Endothelial cell of umbilical vein (primary cell): Measurements from ENCODE around the gene NLGN2. TPM values are rescaled to one million over a fixed set of nuclear protein-coding genes. Genes with fewer than 3 reads are reported as not detected.

Source experiments
- BruUV-seq: library from RNA; stranded (reverse); fragments of 400-500 nt; replicated peaks from 2 replicates; lab custom pipeline; 2021; lab: Mats Ljungman, UMichigan
- CTCF ChIA-PET: fragments of 300-600, 350-600 bp; sonication (Branson Sonifier 250); formaldehyde crosslinking; loops from one replicate; lab custom pipeline; 2021; ENCODE audit warnings: antibody characterized with exemption, inconsistent platforms; lab: Charles Lee
- POLR2A ChIA-PET: fragments of 300-600, 350-600 bp; sonication (Branson Sonifier 250); formaldehyde crosslinking; loops from one replicate; lab custom pipeline; 2021; ENCODE audit warnings: antibody characterized with exemption, inconsistent platforms; lab: Charles Lee
- DNase-seq: peaks from one replicate; pipeline ENCODE4 v3.0.0-alpha.2; 2011; ENCODE audit warnings: low read depth, low spot score
- FAIRE-seq: peaks from 2 replicates; lab custom pipeline; 2011; peaks lifted over from hg19 to GRCh38; lab: Jason Lieb, UNC
- H2AFZ ChIP-seq: 2 replicates; pipeline ENCODE4 v1.6.0; 2012; ENCODE audit warnings: low read depth, low read length, control low read depth, inconsistent platforms
- H3K27ac ChIP-seq: 2 replicates; pipeline ENCODE4 v1.5.1; 2011; ENCODE audit warnings: low read depth, mild to moderate bottlenecking, control low read depth, low read length, moderate library complexity; ENCODE audit not compliant: insufficient read depth
- H3K27me3 ChIP-seq, 2 experiments: 2 replicates each; pipeline versions ENCODE4 v1.6.0 to v1.6.1; 2011; ENCODE audit warnings: low read length in 2 of 2, mixed read lengths in 1 of 2; ENCODE audit not compliant: control insufficient read depth in 2 of 2, insufficient read depth in 2 of 2
- H3K36me3 ChIP-seq, 2 experiments: 2 replicates in 1 of 2; 3 replicates in 1 of 2; pipeline ENCODE4 v1.5.1; 2011; ENCODE audit warnings: low read length in 2 of 2, mild to moderate bottlenecking in 1 of 2, moderate library complexity in 1 of 2; ENCODE audit not compliant: control insufficient read depth in 2 of 2, insufficient read depth in 2 of 2; ENCODE audit errors: extremely low read depth in 1 of 2
- H3K4me1 ChIP-seq: 3 replicates; pipeline ENCODE4 v1.5.1; 2011; ENCODE audit warnings: mild to moderate bottlenecking, low read length; ENCODE audit not compliant: control insufficient read depth, insufficient read depth; ENCODE audit errors: extremely low read depth
- H3K4me2 ChIP-seq: 2 replicates; pipeline ENCODE4 v1.6.1; 2011; ENCODE audit warnings: low read length, control low read depth, mixed read lengths; ENCODE audit not compliant: insufficient read depth
- H3K4me3 ChIP-seq, 3 experiments: fragments of 200-600 bp in 1 of 3; sonication (generic), shearing (Covaris generic) in 1 of 3; replicated peaks in 1 of 3; 2 replicates each; pipeline ENCODE4 v1.5.1; 2011 to 2016; ENCODE audit warnings: control low read depth in 3 of 3, low read length in 3 of 3, mild to moderate bottlenecking in 2 of 3, inconsistent platforms in 1 of 3, low read depth in 1 of 3, moderate library complexity in 1 of 3; ENCODE audit not compliant: insufficient read depth in 1 of 3
- H3K79me2 ChIP-seq: 2 replicates; pipeline ENCODE4 v1.6.0; 2012; ENCODE audit warnings: low read length, inconsistent platforms; ENCODE audit not compliant: control insufficient read depth, insufficient read depth
- H3K9ac ChIP-seq: replicated peaks from 2 replicates; pipeline ENCODE3; 2011; ENCODE audit warnings: low read length, control low read depth; ENCODE audit not compliant: insufficient read depth; ENCODE audit errors: extremely low read depth
- H3K9me1 ChIP-seq: replicated peaks from 3 replicates; pipeline ENCODE4 v1.6.0; 2011; ENCODE audit warnings: mild to moderate bottlenecking, low read length; ENCODE audit not compliant: control insufficient read depth, insufficient read depth; ENCODE audit errors: extremely low read depth
- H3K9me3 ChIP-seq: replicated peaks from 2 replicates; pipeline ENCODE4 v1.5.1; 2012; ENCODE audit warnings: low read length, inconsistent platforms; ENCODE audit not compliant: control insufficient read depth, insufficient read depth
- H4K20me1 ChIP-seq: replicated peaks from 2 replicates; pipeline ENCODE3; 2011; ENCODE audit warnings: mild to moderate bottlenecking, low read length; ENCODE audit not compliant: control insufficient read depth, insufficient read depth; ENCODE audit errors: extremely low read depth
- CTCF ChIP-seq, 2 donors: IDR thresholded peaks; 1 replicate in 1 of 2; 2 replicates in 1 of 2; pipeline ENCODE4 v1.5.1; 2011; ENCODE audit warnings: low read length in 2 of 2, mild to moderate bottlenecking in 2 of 2, moderate library complexity in 2 of 2, control low read depth in 1 of 2, inconsistent platforms in 1 of 2, low read depth in 1 of 2; ENCODE audit not compliant: insufficient read depth in 1 of 2; ENCODE audit errors: extremely low read depth in 1 of 2
- EZH2 ChIP-seq: IDR thresholded peaks from 2 replicates; pipeline ENCODE4 v1.6.1; 2012; ENCODE audit warnings: borderline replicate concordance, low read depth, mild to moderate bottlenecking, moderate library complexity, low read length, inconsistent platforms; ENCODE audit not compliant: severe bottlenecking
- FOS ChIP-seq: IDR thresholded peaks from 2 replicates; pipeline ENCODE4 v1.6.1; 2011; ENCODE audit warnings: mild to moderate bottlenecking, low read length, moderate library complexity, borderline replicate concordance; ENCODE audit not compliant: insufficient read depth
- GATA2 ChIP-seq: IDR thresholded peaks from 2 replicates; pipeline ENCODE4 v1.7.0; 2011; ENCODE audit warnings: low read depth, mild to moderate bottlenecking, moderate library complexity, mixed read lengths, low read length; ENCODE audit not compliant: insufficient read length, insufficient read depth
- JUN ChIP-seq: IDR thresholded peaks from 2 replicates; pipeline ENCODE4 v1.6.1; 2011; ENCODE audit warnings: borderline replicate concordance, low read depth; ENCODE audit not compliant: insufficient read length, insufficient read depth
- MAX ChIP-seq: IDR thresholded peaks from 2 replicates; pipeline ENCODE4 v1.6.1; 2011; ENCODE audit not compliant: insufficient read depth, insufficient read length
- MYC ChIP-seq: IDR thresholded peaks from one replicate; pipeline ENCODE4 v1.6.1; 2011; ENCODE audit warnings: mild to moderate bottlenecking, low read depth, low read length
- POLR2A ChIP-seq: IDR thresholded peaks from 2 replicates; pipeline ENCODE4 v1.6.1; 2012; ENCODE audit warnings: low read depth, mild to moderate bottlenecking, control low read depth, low read length
- POLR2AphosphoS5 ChIP-seq: IDR thresholded peaks from 2 replicates; pipeline ENCODE4 v1.6.1; 2012; ENCODE audit warnings: low read depth, mild to moderate bottlenecking, control low read depth, low read length, moderate library complexity; ENCODE audit not compliant: insufficient read depth
- dilution Hi-C: fragments of 300-500 bp; cut with MboI; formaldehyde crosslinking; loops from one replicate; pipeline ENCODE4 v1.15.0; 2019; ENCODE audit warnings: low sequenced_read_pairs; ENCODE audit not compliant: extremely low pct_ligation_motif_present
- intact Hi-C: fragments of 100-400 bp; cut with micrococcal nuclease; formaldehyde crosslinking; loops from one replicate; pipeline ENCODE4 v1.10.0; 2022
- polyA plus RNA-seq, 4 experiments: library from polyadenylated mRNA; depleted of rRNA in 3 of 4; stranded (reverse) in 3 of 4; unstranded in 1 of 4; fragments of >200 nt; gene quantifications; 2 replicates each; pipeline versions ENCODE4 v1.2.1 to v1.2.3, GENCODE V29; 2011 to 2012; ENCODE audit warnings: missing spikeins in 1 of 4
- total RNA-seq: library from RNA; stranded (reverse); gene quantifications from 2 replicates; pipeline ENCODE4 v1.2.3, GENCODE V29; 2021

Gene NLGN2
- total and polyA plus RNA-seq, 2 donors (not counting 3 experiments of a cell fraction or from before 2014, with no cell fraction given) = 15.4 to 25.9 TPM

- Histone ChIP-seq H3K27ac (no peak overlapping the region), H3K9me3 (no peaks in the 10 kb centered on the region), H3K4me3 (no peak overlapping the region), H3K4me2 (no peak overlapping the region), H3K27me3 (no peaks in the 10 kb centered on the region), H3K9ac (no peak overlapping the region), H3K4me1 (no peaks in the 10 kb centered on the region), H3K36me3 (peaks cover 0 to 7% of the 10 kb centered on the region in 2 experiments), H2AFZ (no peak overlapping the region), H4K20me1 (no peaks in the 10 kb centered on the region), H3K79me2 (no peaks in the 10 kb centered on the region), H3K9me1 (no peaks in the 10 kb centered on the region)
- no peak for TF ChIP-seq MYC
- TF ChIP-seq JUN = no peak
- TF ChIP-seq CTCF (IDR thresholded peaks at IDR 0.05; ENCODE audit: extremely low read depth in 1 of 2, insufficient read depth in 1 of 2, low read depth in 1 of 2, low read length in 2 of 2) = no peak
- no peak for TF ChIP-seq POLR2A
- TF ChIP-seq MAX = no peak
- TF ChIP-seq POLR2AphosphoS5 = no peak
- no peak for TF ChIP-seq GATA2
- TF ChIP-seq FOS = no peak
- no peak for TF ChIP-seq EZH2
- no peak for FAIRE-seq
- ChIA-PET POLR2A (no interaction called here), CTCF (no interaction called here)
- BruUV-seq = no TSS peak
- dilution Hi-C loops = no loop called here
- DNase-seq = no peak
- intact Hi-C loops = no loop called here
These were observed 7.2 kb downstream of the NLGN2 start for GRCh38 chr17:7414837-7415236.
